B cell (primary cell): ENCODE measurements around the gene SPIB. TPM values are rescaled to one million over a fixed set of nuclear protein-coding genes. Genes with fewer than 3 reads are reported as not detected.

Experiments
- ATAC-seq: fragments of 200-7000 bp; cut with Tn5 transposase; one replicate; pipeline ENCODE4 v1.10.0; 2021; ENCODE audit warnings: low read depth, mild to moderate bottlenecking, moderate number of reproducible peaks, moderate library complexity
- CTCF ChIA-PET: fragments of 350-600 bp; sonication (Branson Sonifier 250); formaldehyde crosslinking; loops from one replicate; lab custom pipeline; 2021; ENCODE audit warnings: antibody characterized with exemption, inconsistent platforms; lab: Charles Lee
- POLR2A ChIA-PET: fragments of 350-600 bp; sonication (Branson Sonifier 250); formaldehyde crosslinking; loops from one replicate; lab custom pipeline; 2021; ENCODE audit warnings: antibody characterized with exemption; lab: Charles Lee
- DNase-seq: peaks from one replicate; pipeline ENCODE4 v3.0.0; 2013
- H2AFZ ChIP-seq: 2 replicates; pipeline ENCODE4 v1.6.1; 2012; ENCODE audit warnings: mild to moderate bottlenecking, low read depth, low read length; ENCODE audit not compliant: insufficient read depth, poor library complexity, severe bottlenecking
- H3K27ac ChIP-seq, 2 donors: 1 replicate in 1 of 2; 2 replicates in 1 of 2; pipeline ENCODE4 v1.5.1; 2012 to 2013; ENCODE audit warnings: low read length in 2 of 2, mild to moderate bottlenecking in 2 of 2, moderate library complexity in 1 of 2
- H3K27me3 ChIP-seq, 4 experiments: fragments of 200-600 bp in 1 of 4; sonication (generic) in 1 of 4; replicated peaks in 1 of 4; 1 replicate in 2 of 4; 2 replicates in 2 of 4; pipeline versions ENCODE4 v1.6.1 to v1.7.0; 2013 to 2016; ENCODE audit warnings: low read length in 3 of 4, mild to moderate bottlenecking in 2 of 4, mixed read lengths in 1 of 4, moderate library complexity in 1 of 4; ENCODE audit not compliant: insufficient read depth in 4 of 4, control insufficient read depth in 3 of 4; ENCODE audit errors: control extremely low read depth in 1 of 4
- H3K36me3 ChIP-seq, 2 experiments: replicated peaks in 1 of 2; 1 replicate in 1 of 2; 2 replicates in 1 of 2; pipeline versions ENCODE4 v1.6.1 to v1.7.1; 2013; ENCODE audit warnings: low read length in 1 of 2; ENCODE audit not compliant: insufficient read depth in 2 of 2, control insufficient read depth in 1 of 2; ENCODE audit errors: control extremely low read depth in 1 of 2, extremely low read depth in 1 of 2
- H3K4me1 ChIP-seq, 2 donors: fragments of 200-600 bp in 1 of 2; sonication (generic) in 1 of 2; 1 replicate in 1 of 2; 2 replicates in 1 of 2; pipeline versions ENCODE4 v1.5.1 to v1.6.1; 2013 to 2017; ENCODE audit warnings: low read length in 2 of 2; ENCODE audit not compliant: control insufficient read depth in 2 of 2, insufficient read depth in 2 of 2
- H3K4me2 ChIP-seq: replicated peaks from 2 replicates; pipeline ENCODE3; 2012; ENCODE audit warnings: mild to moderate bottlenecking, low read depth, low read length; ENCODE audit not compliant: poor library complexity, severe bottlenecking
- H3K4me3 ChIP-seq, 5 experiments: fragments of 200-600 bp in 1 of 5; sonication (generic) in 1 of 5; 1 replicate in 3 of 5; 2 replicates in 2 of 5; pipeline versions ENCODE4 v1.5.1 to v1.7.0; 2011 to 2016; ENCODE audit warnings: low read length in 4 of 5, mild to moderate bottlenecking in 4 of 5, low read depth in 2 of 5, control low read depth in 1 of 5, moderate library complexity in 1 of 5; ENCODE audit not compliant: insufficient read depth in 1 of 5; ENCODE audit errors: control extremely low read depth in 1 of 5, extremely low read depth in 1 of 5
- H3K79me2 ChIP-seq: fragments of 200-600 bp; sonication (generic); one replicate; pipeline ENCODE4 v1.6.0; 2016; ENCODE audit warnings: low read length; ENCODE audit not compliant: control insufficient read depth, insufficient read depth
- H3K9ac ChIP-seq: fragments of 200-600 bp; sonication (generic); 2 replicates; pipeline ENCODE4 v1.6.1; 2017; ENCODE audit warnings: mild to moderate bottlenecking, low read length, moderate library complexity
- H3K9me3 ChIP-seq, 3 donors: one replicate each; pipeline versions ENCODE4 v1.6.1 to v1.7.1; 2013; ENCODE audit warnings: low read length in 2 of 3; ENCODE audit not compliant: control insufficient read depth in 2 of 3, insufficient read depth in 1 of 3; ENCODE audit errors: control extremely low read depth in 1 of 3
- H4K20me1 ChIP-seq: 2 replicates; pipeline ENCODE4 v1.6.0; 2012; ENCODE audit warnings: mild to moderate bottlenecking, low read length; ENCODE audit not compliant: insufficient read depth, control insufficient read depth, poor library complexity, severe bottlenecking
- H3K27ac Mint-ChIP-seq: one replicate; pipeline ENCODE4 v1.8.0; 2021; ENCODE audit warnings: mixed read lengths
- H3K27me3 Mint-ChIP-seq: one replicate; pipeline ENCODE4 v1.8.0; 2021; ENCODE audit warnings: mixed read lengths
- H3K4me1 Mint-ChIP-seq: one replicate; pipeline ENCODE4 v1.8.0; 2021; ENCODE audit warnings: mixed read lengths
- H3K4me3 Mint-ChIP-seq: one replicate; pipeline ENCODE4 v1.8.0; 2021; ENCODE audit warnings: mixed read lengths
- H3K9me3 Mint-ChIP-seq: one replicate; pipeline ENCODE4 v1.8.0; 2022; ENCODE audit warnings: mixed read lengths; ENCODE audit not compliant: insufficient read depth
- CTCF ChIP-seq: fragments of 200-600 bp; IDR thresholded peaks from one replicate; pipeline ENCODE4 v1.8.0; 2022; ENCODE audit warnings: antibody characterized with exemption, mild to moderate bottlenecking
- EZH2 ChIP-seq: IDR thresholded peaks from 2 replicates; pipeline ENCODE4 v1.6.1; 2012; ENCODE audit warnings: borderline replicate concordance, low read depth, mild to moderate bottlenecking, moderate library complexity, low read length; ENCODE audit not compliant: insufficient read depth, poor library complexity, severe bottlenecking
- WGBS: methylation state at CpG from one replicate; pipeline ENCODE4 v1.1.5; 2013; ENCODE audit warnings: missing lambda C conversion rate; ENCODE audit not compliant: insufficient coverage; 5-methylcytosine and 5-hydroxymethylcytosine counted together
- intact Hi-C: fragments of 100-400 bp; cut with micrococcal nuclease; formaldehyde crosslinking; loops from one replicate; pipeline ENCODE4 v1.10.0; 2022
- polyA plus RNA-seq: library from polyadenylated mRNA; depleted of rRNA; stranded (reverse); fragments of >200 nt; gene quantifications from 2 replicates; pipeline ENCODE4 v1.2.3, GENCODE V29; 2012
- total RNA-seq, 2 donors: library from RNA; stranded (reverse); fragments of 120-200 nt in 1 of 2; gene quantifications; 1 replicate in 1 of 2; 2 replicates in 1 of 2; pipeline versions ENCODE4 v1.2.3 to v1.2.4, GENCODE V29; 2013 to 2022

SPIB gene
- total and polyA plus RNA-seq, 2 donors (not counting 1 experiment from before 2014, with no cell fraction given), result 183 to 205 TPM

- ChIA-PET CTCF (interaction anchor here (1.7 to 3.0 kb wide), 2 partner anchors 44 to 48 kb away, joined by 9 to 33 read pairs; no protein-coding TSS in a partner anchor), POLR2A (no interaction called here)
- H3K9me3 Mint-ChIP-seq, result no peaks in the 10 kb centered on the region
- Histone ChIP-seq H3K9me3 (no peaks in the 10 kb centered on the region), H3K4me2 (no peak overlapping the region), H3K4me3 (no peak overlapping the region), H3K36me3 (peaks cover 0 to 18% of the 10 kb centered on the region in 2 experiments), H3K79me2 (peaks cover 13% of the 10 kb centered on the region), H3K9ac (no peak overlapping the region), H3K27me3 (no peaks in the 10 kb centered on the region), H3K4me1 (peaks cover 30 to 43% of the 10 kb centered on the region in 2 donors), H3K27ac (no peak overlapping the region), H2AFZ (no peak overlapping the region), H4K20me1 (no peaks in the 10 kb centered on the region)
- ATAC-seq, result no peak
- H3K4me3 Mint-ChIP-seq, result peak overlapping the region; percentile 10
- WGBS, result 100% methylated on average over 9 of the region's 13 CpGs
- peak; percentile 14 for DNase-seq
- H3K27ac Mint-ChIP-seq, result peak overlapping the region; percentile 41
- H3K4me1 Mint-ChIP-seq, result peaks cover 30% of the 10 kb centered on the region
- H3K27me3 Mint-ChIP-seq, result no peaks in the 10 kb centered on the region
- intact Hi-C loops, result no loop called here
- TF ChIP-seq CTCF (no peak), EZH2 (no peak)
Measured at GRCh38 chr19:50413096-50413495, 5.6 kb upstream of the SPIB start.

GRCh38 chr19:50413531-50413930 lies 5.2 kb upstream of the SPIB start:
- TF ChIP-seq CTCF, result no peak
- no peak for TF ChIP-seq EZH2
- H3K27ac ChIP-seq, result peak overlapping the region in 1 of 2 donors; percentile 97
- no peak overlapping the region for H2AFZ ChIP-seq
- no peak for ATAC-seq
- intact Hi-C loops, result no loop called here
- H3K4me2 ChIP-seq, result no peak overlapping the region
- H3K79me2 ChIP-seq, result peaks cover 17% of the 10 kb centered on the region
- H4K20me1 ChIP-seq, result no peaks in the 10 kb centered on the region
- H3K4me1 ChIP-seq, result peaks cover 30 to 46% of the 10 kb centered on the region in 2 donors
- Mint-ChIP-seq H3K27ac (peak overlapping the region; percentile 41), H3K9me3 (no peaks in the 10 kb centered on the region), H3K4me1 (peaks cover 34% of the 10 kb centered on the region), H3K27me3 (no peaks in the 10 kb centered on the region), H3K4me3 (no peak overlapping the region)
- peaks cover 0 to 16% of the 10 kb centered on the region in 2 experiments for H3K36me3 ChIP-seq
- ChIA-PET CTCF (interaction anchor here (3.0 to 3.2 kb wide), 2 partner anchors 28 to 48 kb away, joined by 22 to 33 read pairs; partner anchors contain the start of gene POLD1), POLR2A (no interaction called here)
- no peak overlapping the region for H3K4me3 ChIP-seq
- WGBS, result 97% methylated on average over 21 of the region's 21 CpGs
- DNase-seq, result no peak
- no peak overlapping the region for H3K9ac ChIP-seq
- no peaks in the 10 kb centered on the region for H3K27me3 ChIP-seq
- no peaks in the 10 kb centered on the region for H3K9me3 ChIP-seq
